BJ (cell line): ENCODE data around the gene CLCN5. TPM values are rescaled to one million over a fixed set of nuclear protein-coding genes. Genes with fewer than 3 reads are reported as not detected.

Source experiments
- CTCF ChIA-PET: fragments of 350-600 bp; formaldehyde crosslinking; extraction: SDS; loops from one replicate; lab custom pipeline; 2021; ENCODE audit warnings: antibody characterized with exemption, inconsistent platforms; lab: Yijun Ruan, JAX
- POLR2A ChIA-PET: fragments of 300-600 bp; sonication (Branson Sonifier 250); formaldehyde crosslinking; extraction: SDS; loops from one replicate; lab custom pipeline; 2021; ENCODE audit warnings: antibody characterized with exemption; lab: Charles Lee
- DNase-seq: peaks from one replicate; pipeline ENCODE4 v3.0.0-alpha.2; 2011; ENCODE audit warnings: low read depth
- H3K27me3 ChIP-seq: 2 replicates; pipeline ENCODE4 v1.6.0; 2011; ENCODE audit warnings: low read length; ENCODE audit not compliant: control insufficient read depth, insufficient read depth
- H3K36me3 ChIP-seq: 2 replicates; pipeline ENCODE4 v1.5.1; 2011; ENCODE audit warnings: low read length; ENCODE audit not compliant: control insufficient read depth, insufficient read depth
- H3K4me3 ChIP-seq: 2 replicates; pipeline ENCODE4 v1.5.1; 2011; ENCODE audit warnings: low read depth, mild to moderate bottlenecking, control low read depth, low read length
- CTCF ChIP-seq: IDR thresholded peaks from 2 replicates; pipeline ENCODE4 v1.5.1; 2011; ENCODE audit warnings: low read depth, mild to moderate bottlenecking, control low read depth, inconsistent platforms, low read length, moderate library complexity; ENCODE audit not compliant: insufficient read depth
- polyA plus RNA-seq: library from polyadenylated mRNA; depleted of rRNA; stranded (reverse); fragments of >200 nt; gene quantifications from 2 replicates; pipeline ENCODE4 v1.2.3, GENCODE V29; 2011

Gene CLCN5
- polyA plus RNA-seq, 1 experiment: 1.3 TPM

- ChIA-PET CTCF (no interaction called here), POLR2A (no interaction called here)
- no peak for TF ChIP-seq CTCF
- Histone ChIP-seq H3K36me3 (no peaks in the 10 kb centered on the region), H3K4me3 (no peak overlapping the region), H3K27me3 (no peaks in the 10 kb centered on the region)
- no peak for DNase-seq
These were observed 25.4 kb upstream of the CLCN5 start for GRCh38 chrX:49896951-49897350.

GRCh38 chrX:49901048-49901447 lies 21.3 kb upstream of the CLCN5 start:
- DNase-seq: no peak
- CTCF ChIA-PET: no interaction called here
- POLR2A ChIA-PET: no interaction called here
- no peak for TF ChIP-seq CTCF
- H3K4me3 ChIP-seq: no peak overlapping the region
- H3K27me3 ChIP-seq: no peaks in the 10 kb centered on the region
- no peaks in the 10 kb centered on the region for H3K36me3 ChIP-seq

- CTCF ChIA-PET: interaction anchor here (1.3 kb wide), 1 partner anchor 27 kb away, joined by 3 read pairs; no protein-coding TSS in a partner anchor
- no peak for DNase-seq
- Histone ChIP-seq H3K27me3 (no peaks in the 10 kb centered on the region; the same call in 1 of the 2 replicates), H3K4me3 (no peak overlapping the region), H3K36me3 (no peaks in the 10 kb centered on the region)
- no peak for TF ChIP-seq CTCF
- POLR2A ChIA-PET: no interaction called here
These were observed 12.1 kb upstream of the CLCN5 start for GRCh38 chrX:49910344-49910743.

- no peak for DNase-seq
- H3K27me3 ChIP-seq: no peaks in the 10 kb centered on the region; the same call in 1 of the 2 replicates
- no peak overlapping the region for H3K4me3 ChIP-seq
- CTCF ChIA-PET: interaction anchor here (1.8 kb wide), 1 partner anchor 28 kb away, joined by 3 read pairs; no protein-coding TSS in a partner anchor
- no peak for TF ChIP-seq CTCF
- H3K36me3 ChIP-seq: no peaks in the 10 kb centered on the region
- POLR2A ChIA-PET: no interaction called here
These were observed 10.3 kb upstream of the CLCN5 start for GRCh38 chrX:49912086-49912485.

- Histone ChIP-seq H3K4me3 (no peak overlapping the region), H3K27me3 (no peaks in the 10 kb centered on the region; the same call in 1 of the 2 replicates), H3K36me3 (no peaks in the 10 kb centered on the region)
- no peak for DNase-seq
- CTCF ChIA-PET: interaction anchor here (0.6 to 1.8 kb wide), 2 partner anchors 29 to 67 kb away, joined by 3 read pairs; no protein-coding TSS in a partner anchor
- POLR2A ChIA-PET: no interaction called here
- no peak for TF ChIP-seq CTCF
These were observed 9.5 kb upstream of the CLCN5 start for GRCh38 chrX:49912861-49913260.
